H4 (cell line): ENCODE data around the gene ENTPD1. TPM values are rescaled to one million over a fixed set of nuclear protein-coding genes. Genes with fewer than 3 reads are reported as not detected.
"Not testable (repeated sequence)": the region's sequence is repeated elsewhere in the genome, so short reads cannot be mapped to it uniquely, and the experiment has no call there.

Experiments
- DNase-seq: peaks from one replicate; pipeline ENCODE4 v3.0.0-alpha.2; 2015; ENCODE audit warnings: low spot score
- total RNA-seq: library from RNA; depleted of rRNA; stranded (reverse); fragments of >200 nt; shearing (Covaris generic); gene quantifications from 2 replicates; pipeline ENCODE4 v1.2.3, GENCODE V29; 2014

ENTPD1 gene
- total RNA-seq, 1 experiment from 2014 or later = 0.12 TPM

DNA sequence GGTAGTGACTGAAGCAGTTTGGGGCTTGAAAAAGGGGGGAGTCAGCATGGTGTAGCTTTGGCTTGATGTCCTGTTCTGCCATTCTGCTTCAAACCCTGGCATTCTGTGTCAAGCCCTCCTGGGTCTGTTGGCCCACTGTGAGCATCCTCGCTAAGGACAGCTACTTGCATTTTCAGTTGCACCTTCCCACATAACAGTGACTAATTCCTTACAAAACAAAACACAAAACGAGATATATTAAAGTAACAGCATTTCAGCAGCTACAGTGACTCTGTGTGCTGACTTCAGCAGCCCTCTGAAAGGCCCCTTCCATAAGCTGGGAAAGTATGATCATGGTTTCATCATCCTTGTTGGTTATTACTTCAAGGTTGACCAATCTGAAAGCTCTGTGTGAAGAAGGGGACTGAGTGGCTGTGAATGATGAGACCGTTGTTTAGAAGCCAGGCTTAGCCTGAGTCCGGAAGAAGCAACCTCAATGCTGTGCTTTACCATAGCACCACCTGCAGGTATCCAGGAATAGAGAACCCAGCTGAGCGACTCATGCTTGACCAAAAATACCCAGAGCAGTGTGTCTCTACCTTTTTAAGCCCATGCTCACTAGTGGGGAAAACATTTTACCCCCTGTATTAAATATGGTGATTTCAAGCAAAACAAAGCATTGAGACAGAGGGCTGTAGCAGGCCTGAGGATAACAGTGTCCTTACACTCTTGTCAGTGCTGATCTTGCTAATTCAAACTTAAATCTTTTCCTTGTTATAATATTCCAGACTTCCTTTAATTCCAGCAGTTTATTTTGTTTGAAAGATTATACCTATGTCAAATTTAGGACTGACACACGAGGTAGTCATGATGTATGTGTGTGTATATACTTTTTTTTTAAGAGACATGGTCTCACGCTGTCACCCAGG, 109.2 kb downstream of the ENTPD1 start:
- DNase-seq = peak; percentile 72

DNA sequence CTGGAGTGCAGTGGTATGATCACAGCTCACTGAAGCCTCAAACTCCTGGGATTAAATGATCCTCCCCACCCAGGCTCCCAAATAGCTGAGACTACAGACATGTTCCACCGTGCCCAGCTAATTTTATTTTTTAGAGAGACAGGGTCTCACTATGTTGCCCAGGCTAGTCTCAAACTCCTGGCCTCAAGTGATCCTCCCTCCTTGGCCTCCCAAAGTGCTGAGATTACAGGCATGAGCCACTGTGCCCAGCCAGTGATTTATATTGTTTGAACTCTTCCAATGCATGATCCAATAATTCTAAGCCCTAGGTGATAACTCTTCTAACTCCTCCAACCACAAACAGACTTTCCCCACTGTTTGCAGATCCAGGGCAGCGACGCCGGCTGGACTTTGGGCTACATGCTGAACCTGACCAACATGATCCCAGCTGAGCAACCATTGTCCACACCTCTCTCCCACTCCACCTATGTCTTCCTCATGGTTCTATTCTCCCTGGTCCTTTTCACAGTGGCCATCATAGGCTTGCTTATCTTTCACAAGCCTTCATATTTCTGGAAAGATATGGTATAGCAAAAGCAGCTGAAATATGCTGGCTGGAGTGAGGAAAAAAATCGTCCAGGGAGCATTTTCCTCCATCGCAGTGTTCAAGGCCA, 110.0 kb downstream of the ENTPD1 start:
- DNase-seq = no peak

DNA sequence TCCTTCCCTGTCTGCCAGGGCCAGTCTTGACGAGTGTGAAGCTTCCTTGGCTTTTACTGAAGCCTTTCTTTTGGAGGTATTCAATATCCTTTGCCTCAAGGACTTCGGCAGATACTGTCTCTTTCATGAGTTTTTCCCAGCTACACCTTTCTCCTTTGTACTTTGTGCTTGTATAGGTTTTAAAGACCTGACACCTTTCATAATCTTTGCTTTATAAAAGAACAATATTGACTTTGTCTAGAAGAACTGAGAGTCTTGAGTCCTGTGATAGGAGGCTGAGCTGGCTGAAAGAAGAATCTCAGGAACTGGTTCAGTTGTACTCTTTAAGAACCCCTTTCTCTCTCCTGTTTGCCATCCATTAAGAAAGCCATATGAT, 110.5 kb downstream of the ENTPD1 start:
- no peak for DNase-seq

DNA sequence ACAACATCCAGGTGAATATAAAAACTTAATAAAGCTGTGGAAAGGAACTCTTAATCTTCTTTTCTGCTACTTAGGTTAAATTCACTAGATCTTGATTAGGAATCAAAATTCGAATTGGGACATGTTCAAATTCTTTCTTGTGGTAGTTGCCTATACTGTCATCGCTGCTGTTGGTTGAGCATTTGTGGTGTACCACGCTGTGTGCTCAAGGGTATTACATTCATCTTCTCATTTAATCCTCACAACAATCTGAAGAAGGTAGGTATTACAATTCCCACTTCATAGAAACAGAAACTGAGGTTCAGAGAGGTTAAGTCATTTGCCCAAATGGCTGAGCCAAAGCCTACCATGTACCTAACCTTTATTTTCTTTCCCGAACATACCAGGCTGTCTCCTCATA, 111.9 kb downstream of the ENTPD1 start:
- no peak for DNase-seq

DNA sequence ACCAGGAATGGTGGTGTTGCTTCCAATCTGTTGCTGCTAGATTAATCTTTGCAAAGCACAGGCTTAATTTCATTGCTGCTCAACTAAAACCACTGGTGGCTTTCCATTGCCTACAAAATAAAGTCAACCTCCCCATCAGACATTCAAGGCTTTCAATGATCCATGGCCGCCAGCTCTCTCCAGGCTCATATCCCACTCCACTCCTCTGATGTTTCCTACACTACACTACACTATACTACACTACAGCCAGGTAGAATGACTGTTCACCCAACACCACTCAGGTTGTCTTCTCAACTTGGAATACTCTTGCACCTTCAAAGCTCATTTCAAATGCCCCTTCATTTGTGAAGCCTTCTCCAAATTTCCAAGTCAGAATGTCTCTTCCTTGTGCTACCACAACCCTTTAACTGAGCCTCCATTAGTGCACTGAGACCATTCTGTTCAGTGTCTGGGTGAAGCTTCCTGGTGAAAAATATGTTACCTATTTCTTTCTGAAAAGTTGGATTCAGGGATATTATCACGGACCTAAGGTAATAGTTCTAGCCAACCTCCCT, 116.3 kb downstream of the ENTPD1 start:
- DNase-seq = no peak

DNA sequence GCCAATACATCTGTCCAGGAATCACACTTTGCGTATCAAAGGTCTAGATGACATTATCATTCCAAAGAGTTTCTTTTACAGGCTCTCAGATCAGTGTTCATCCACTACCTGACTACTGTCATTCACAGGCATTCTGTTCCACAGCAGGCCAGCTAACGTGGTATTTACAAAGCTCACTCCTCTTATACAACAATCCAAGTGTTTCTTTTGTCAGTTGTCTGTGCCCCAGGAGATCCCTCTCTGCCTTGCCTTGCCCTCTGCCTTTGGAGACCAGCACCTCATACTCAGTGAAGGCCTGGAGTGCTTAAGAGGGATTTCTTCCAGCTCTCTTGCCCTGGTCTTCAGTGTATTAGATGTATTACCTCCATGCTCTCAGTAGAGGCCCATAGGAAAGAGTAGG, 117.2 kb downstream of the ENTPD1 start:
- no peak for DNase-seq

DNA sequence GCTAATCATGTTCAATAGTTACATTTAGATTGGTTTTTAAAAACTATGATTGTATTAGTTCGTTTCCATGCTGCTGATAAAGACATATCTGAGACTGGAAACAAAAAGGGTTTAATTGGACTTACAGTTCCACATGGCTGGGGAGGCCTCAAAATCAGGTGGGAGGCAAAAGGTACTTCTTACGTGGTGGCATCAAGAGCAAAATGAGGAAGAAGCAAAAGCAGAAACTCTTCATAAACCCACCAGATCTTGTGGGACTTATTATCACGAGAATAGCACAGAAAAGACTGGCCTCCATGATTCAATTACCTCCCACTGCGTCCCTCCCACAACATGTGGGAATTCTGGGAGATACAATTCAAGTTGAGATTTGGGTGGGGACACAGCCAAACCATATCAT, 117.7 kb downstream of the ENTPD1 start:
- no peak for DNase-seq

DNA sequence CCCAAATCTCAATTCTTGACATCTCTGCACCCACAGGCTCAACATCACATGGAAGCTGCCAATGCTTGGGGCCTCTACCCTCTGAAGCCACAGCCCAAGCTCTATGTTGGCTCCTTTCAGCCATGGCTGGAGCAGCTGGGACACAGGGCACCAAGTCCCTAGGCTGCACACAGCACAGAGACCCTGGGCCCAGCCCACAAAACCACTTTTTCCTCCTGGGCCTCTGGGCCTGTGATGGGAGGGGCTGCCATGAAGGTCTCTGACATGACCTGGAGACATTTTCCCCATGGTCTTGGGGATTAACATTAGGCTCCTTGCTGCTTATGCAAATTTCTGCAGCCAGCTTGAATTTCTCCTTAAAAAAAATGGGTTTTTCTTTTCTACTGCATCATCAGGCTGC, 118.8 kb downstream of the ENTPD1 start:
- not testable (repeated sequence) for DNase-seq

DNA sequence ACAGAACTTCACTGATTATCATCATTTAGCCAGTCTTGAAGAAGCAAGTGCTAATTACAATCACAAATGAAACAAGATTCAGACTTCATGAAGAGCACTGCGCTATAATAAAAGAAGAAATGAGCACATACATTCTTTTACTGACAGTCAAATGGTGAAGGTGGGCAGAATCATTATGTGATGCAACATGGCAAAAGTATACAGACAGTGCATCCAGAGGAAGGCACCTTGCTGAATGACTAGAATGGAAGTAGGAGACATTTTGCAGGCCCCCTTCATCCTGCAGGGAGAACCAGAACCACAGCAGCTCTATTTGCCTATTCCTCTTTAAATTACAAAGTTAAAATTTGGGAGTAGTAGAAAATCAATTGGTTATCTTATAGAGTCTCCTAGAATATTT, 120.8 kb downstream of the ENTPD1 start:
- no peak for DNase-seq

DNA sequence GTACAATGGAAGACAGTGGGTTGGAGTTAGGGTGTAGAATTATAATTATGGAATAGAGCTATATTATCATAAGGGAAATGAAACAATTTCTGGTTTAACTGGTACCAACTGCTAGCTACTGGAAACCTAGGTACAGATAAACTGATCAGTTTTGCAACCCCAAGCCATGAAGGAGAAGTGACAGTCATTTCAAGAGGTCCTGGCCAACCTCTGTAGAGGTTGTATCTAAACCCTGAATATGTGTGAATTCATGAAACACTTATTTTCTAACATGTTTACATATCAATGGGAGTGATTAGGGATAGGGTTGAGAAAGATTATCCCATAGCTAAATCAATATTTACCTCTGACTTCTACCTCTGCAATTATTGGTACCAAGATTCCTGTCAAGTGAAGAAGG, 121.9 kb downstream of the ENTPD1 start:
- no peak for DNase-seq

DNA sequence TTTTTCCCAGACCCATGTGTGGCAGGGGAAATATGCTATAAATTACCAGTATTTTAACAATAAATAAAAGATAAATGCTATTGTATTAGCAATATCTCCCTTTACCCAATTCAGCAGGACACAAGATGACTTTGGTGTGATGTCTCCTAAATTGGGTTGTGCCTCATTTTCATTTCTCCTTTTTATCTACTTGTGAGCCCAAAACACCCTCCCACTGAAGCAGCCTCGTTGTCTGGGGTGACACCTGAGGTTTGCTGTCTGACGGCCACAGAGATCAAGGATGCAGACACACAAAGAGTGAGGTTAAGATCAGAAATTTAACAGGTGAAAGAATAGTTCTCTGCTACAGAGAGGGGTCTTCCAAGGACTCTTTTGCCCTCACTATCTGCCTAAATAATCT, 124.7 kb downstream of the ENTPD1 start:
- no peak for DNase-seq

DNA sequence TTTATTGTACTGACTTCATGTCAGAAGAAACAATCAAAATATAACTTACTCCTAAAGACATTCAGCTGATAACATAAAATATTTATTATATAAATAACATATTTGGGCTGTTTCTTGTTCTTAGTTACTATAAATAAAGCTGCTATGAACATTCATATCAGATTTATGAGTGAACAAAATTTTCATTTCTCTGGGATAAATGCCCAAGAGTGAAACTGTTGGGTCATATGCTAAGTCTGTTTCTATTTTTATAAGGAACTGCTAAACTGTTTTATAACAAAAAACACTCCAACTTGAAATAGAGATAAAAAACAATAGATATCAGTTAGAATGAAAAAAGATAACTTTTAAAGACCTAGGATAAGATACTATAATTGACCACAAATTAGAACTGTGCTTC, 125.4 kb downstream of the ENTPD1 start:
- no peak for DNase-seq

DNA sequence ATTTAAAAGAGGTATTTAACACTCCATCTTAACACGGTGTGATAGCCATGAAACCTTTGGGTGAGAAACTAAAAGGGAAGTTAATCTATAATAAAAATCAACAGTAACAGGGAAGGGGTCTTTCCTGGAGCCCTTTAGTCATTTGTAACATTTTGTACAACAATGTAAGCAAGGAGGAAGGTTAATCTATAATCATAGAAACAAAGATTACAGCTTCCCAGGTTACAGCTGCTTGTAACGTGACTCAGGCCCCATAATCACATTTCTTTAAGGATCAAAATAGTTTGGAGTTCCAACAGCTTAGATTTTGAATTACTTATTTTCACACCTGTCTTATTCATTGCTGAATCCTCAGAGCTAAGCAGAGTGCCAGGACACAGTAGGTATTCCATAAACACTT, 133.9 kb downstream of the ENTPD1 start:
- DNase-seq = no peak

DNA sequence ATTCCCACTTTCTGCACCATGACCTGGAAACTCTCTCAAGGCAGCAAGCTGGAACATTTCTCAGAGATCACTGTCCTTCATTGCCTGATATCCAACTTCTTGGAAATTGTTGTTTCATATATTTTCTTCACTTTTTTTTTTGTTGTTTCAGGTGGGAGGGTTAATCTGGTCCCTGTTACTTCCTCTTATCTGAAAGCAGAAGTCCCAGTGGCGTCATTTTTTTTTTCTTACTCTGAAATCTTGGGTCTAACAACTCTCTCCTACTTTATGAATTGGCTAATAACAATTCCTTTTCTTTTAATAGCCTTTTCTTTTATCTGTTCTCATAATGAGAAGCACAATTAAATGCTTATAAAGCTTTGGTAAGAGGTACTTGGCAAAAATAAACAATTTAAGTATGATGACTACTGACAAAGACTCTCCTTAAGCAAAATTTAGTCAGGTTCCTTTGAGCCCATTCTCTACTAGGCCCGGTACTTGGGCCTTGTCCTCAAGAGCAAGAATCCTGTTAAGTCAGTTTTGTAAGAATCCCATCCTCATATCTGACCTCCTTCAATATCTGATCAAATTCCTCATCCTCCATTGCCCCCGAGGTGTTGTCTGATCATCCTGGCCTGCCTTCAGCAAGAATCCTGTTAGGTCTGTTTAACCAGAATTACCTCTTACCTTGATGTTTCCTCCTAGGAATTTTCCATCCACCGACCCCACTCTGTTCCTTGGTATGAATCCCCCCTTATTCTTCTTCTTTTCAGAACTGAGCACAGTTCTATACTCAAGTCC, 140.3 kb downstream of the ENTPD1 start:
- DNase-seq = no peak

DNA sequence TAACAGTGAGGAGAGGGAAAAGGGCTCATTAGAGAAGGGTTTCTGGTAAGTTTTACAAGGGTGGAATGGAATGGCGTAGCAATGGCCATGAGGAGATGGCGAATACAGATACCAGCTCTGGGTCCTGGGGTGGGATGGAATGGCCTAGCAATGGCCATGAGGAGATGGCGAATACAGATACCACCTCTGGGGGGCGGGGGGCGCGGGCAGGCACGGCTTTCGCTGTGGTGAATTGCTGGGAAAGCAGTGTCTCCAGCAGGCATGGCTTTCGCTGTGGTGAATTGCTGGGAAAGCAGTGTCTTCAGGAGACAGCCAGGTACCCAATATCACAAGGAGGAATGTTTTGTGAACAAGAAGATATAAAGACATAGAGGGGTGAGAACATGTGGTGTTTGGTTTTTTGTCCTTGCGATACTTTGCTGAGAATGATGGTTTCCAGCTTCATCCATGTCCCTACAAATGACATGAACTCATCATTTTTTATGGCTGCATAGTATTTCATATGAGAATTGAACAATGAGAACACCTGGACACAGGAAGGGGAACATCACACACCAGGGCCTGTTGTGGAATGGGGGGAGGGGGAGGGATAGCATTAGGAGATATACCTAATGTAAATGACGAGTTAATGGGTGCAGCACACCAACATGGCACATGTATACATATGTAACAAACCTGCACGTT, 150.1 kb downstream of the ENTPD1 start:
- DNase-seq = not testable (repeated sequence)

DNA sequence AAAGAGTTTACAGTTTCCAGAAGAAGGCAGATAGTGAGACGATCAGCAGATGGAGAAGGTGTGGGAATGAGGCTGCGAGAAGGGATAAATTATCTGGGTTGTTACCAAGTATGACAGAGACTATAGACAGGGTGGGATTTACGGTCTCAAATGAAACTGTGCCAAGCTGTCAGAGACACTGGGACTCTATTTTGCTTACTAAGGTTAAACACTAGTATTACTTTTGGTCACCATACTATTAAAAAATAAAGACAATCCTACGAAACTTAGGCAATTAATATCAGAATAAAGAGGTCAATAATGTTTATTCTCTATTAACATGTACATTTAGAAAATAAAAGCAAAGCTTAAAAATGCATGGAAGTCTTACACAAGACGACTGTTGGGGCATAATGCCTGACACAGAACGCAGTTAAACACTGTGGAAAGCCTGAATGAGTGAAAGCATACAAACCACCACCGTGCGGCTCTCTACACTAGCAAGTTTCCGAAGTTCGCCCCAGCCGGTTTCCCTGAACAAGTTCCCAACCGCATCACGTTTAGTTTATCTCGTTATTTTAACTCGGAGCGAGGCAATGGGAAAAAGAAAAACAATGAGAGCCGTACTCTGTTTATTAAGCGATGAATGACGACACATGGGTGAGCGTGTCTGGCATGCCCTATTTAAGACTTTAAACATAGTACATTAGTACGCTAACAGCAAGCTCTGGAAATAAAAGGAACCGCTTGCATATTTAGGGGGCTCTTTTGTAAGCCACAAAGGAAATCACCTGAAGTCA, 150.9 kb downstream of the ENTPD1 start:
- peak; percentile 52 for DNase-seq

DNA sequence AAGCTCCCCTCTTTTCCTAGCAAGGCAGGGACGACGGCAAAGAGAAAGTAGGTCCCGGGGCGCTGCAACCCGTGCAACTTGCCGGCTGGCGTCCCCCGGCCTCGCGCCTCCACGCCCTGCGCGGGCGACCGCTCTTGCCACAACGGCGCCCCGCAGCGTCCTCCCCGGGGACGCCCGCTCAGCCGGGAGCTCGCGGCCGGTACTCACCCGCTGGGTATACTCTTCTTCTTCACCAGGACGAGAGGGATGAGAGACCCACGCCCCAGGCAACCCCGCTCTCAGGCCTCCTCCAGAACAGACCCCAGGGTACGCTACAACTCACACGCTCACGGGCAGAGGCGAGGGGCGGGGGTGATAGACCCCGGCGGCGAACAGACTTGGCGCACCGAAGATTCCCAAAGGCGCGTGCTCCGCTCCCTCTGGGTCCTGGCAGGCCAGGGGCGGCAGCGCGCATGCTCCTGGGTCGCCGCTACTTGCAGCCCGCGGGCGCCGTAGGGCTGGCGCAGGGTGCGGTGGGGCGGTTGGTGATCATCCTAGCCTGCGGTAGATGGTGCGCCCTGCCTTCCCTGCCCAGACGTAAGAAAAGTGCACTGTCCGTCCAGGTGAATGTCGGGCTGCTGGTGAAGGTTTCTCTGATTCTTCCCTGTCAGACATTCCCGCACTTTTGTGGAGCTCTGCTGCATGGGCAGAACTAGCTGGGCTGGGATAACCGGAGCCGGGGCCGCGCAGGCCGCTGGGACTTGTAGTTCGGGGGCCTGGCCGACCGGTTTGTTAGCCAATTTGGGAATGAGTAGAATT, 151.7 kb downstream of the ENTPD1 start, which contains the start of gene CC2D2B:
CC2D2B (plus strand) TSS at position 520 of the 798 bp plus-strand sequence. CDS start 3,349 bp downstream, outside the sequence.
- DNase-seq = peak; percentile 70

DNA sequence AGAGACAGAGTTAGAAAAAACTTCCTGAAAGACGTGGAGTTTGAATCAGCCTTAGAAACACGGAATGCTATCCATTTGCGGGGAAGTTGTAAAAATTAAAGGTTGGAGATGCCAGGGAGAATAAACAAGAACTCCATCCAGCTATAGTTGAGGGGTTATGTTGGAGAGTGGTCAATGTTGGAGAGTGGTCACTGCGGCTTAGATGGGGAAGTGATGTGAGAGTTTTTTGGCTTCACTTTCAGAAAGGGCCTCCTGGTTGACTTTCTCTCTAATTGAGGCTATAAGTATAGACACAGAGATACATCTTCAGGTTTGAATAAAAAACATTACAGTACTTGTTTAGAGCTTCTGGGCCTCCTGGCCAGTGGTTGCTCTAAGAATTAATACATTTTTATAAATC, 152.5 kb downstream of the ENTPD1 start:
- no peak for DNase-seq

DNA sequence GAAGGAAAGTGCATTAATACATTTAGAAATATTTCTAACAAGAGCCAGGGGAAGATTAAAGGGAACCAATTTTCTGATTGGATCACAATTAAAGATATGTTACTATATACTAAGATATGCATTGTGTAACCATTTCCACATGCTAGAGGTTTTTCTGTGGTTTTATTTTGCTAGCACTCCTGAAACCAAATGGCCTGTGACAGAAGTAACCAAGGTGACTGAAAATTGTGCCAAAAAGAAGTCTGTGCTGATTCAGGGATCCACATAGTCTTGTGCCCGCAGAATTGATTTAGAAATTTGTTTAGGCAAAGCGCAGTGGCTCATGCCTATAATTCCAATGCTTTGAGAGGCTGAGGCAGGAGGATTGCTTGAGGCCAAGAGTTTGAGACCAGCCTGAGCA, 153.6 kb downstream of the ENTPD1 start:
- no peak for DNase-seq

DNA sequence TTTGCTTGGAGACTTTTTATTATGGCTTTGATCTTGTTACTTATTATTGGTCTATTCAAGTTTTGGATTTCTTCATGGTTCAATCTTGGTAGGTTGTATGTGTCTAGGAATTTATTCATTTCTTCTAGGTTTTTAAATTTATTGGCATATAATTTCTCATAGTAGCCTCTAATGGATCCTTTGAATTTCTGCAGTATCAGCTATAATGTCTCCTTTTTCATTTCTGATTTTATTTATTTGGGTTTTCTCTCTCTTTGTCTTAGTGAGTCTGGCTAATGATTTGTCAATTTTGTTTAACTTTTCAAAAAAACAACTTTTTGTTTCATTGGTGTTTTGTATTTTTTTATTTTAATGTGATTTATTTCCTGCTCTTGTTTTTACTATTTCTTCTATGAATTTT, 160.1 kb downstream of the ENTPD1 start:
- DNase-seq = not testable (repeated sequence)
